SK-N-SH treated with all-trans-retinoic acid at 6 μM for 48 hours (cell line): ENCODE data around the gene PSAPL1.

Experiments
- ATAC-seq: fragments of 200-7000 bp; cut with Tn5 transposase; 3 replicates; pipeline ENCODE4 v1.9.1; 2020; ENCODE audit warnings: mild to moderate bottlenecking, moderate library complexity
- ARNTL ChIP-seq: fragments of 450-650 bp; formaldehyde crosslinking; IDR thresholded peaks from 2 replicates; pipeline ENCODE4 v1.5.0; 2020; ENCODE audit warnings: low read depth, mild to moderate bottlenecking, moderate library complexity, borderline replicate concordance
- BACH2 ChIP-seq: fragments of 250-450 bp; sonication (Bioruptor Pico); IDR thresholded peaks from 2 replicates; pipeline ENCODE4 v1.9.0; 2021; ENCODE audit warnings: mild to moderate bottlenecking, borderline replicate concordance
- CREB5 ChIP-seq: fragments of 250-450 bp; sonication (Bioruptor Pico); IDR thresholded peaks from 2 replicates; pipeline ENCODE4 v1.5.1; 2020; ENCODE audit warnings: low read depth, mild to moderate bottlenecking, moderate library complexity
- CSDC2 ChIP-seq: fragments of 250-450 bp; sonication (Bioruptor Pico); IDR thresholded peaks from 2 replicates; pipeline ENCODE4 v1.5.0; 2020; ENCODE audit warnings: mild to moderate bottlenecking, moderate library complexity
- ESRRG ChIP-seq: fragments of 250-450 bp; sonication (Bioruptor Pico); IDR thresholded peaks from 2 replicates; pipeline ENCODE4 v1.6.1; 2021; ENCODE audit warnings: mild to moderate bottlenecking
- GLIS3 ChIP-seq: fragments of 250-450 bp; sonication (Bioruptor Pico); IDR thresholded peaks from 2 replicates; pipeline ENCODE4 v1.5.0; 2020; ENCODE audit warnings: mild to moderate bottlenecking, moderate library complexity
- ISL1 ChIP-seq: fragments of 250-450 bp; sonication (Bioruptor Pico); IDR thresholded peaks from 2 replicates; pipeline ENCODE4 v2.1.2; 2022; ENCODE audit warnings: mild to moderate bottlenecking, moderate library complexity
- OSR1 ChIP-seq: fragments of 250-450 bp; sonication (Bioruptor Pico); IDR thresholded peaks from 2 replicates; pipeline ENCODE4 v1.8.0; 2022; ENCODE audit warnings: moderate library complexity, mild to moderate bottlenecking, inconsistent platforms
- POU6F1 ChIP-seq: fragments of 250-450 bp; sonication (Bioruptor Pico); IDR thresholded peaks from 2 replicates; pipeline ENCODE4 v1.8.0; 2021; ENCODE audit warnings: low read depth, mild to moderate bottlenecking, moderate library complexity, borderline replicate concordance
- PPARA ChIP-seq: fragments of 250-450 bp; sonication (Bioruptor Pico); IDR thresholded peaks from 2 replicates; pipeline ENCODE4 v1.5.0; 2020; ENCODE audit warnings: mild to moderate bottlenecking, borderline replicate concordance
- RARB ChIP-seq: fragments of 250-450 bp; sonication (Bioruptor Pico); IDR thresholded peaks from 2 replicates; pipeline ENCODE4 v1.8.0; 2021; ENCODE audit warnings: mild to moderate bottlenecking, moderate library complexity
- SNAI2 ChIP-seq: fragments of 250-450 bp; sonication (Bioruptor Pico); IDR thresholded peaks from 2 replicates; pipeline ENCODE4 v1.5.0; 2020; ENCODE audit warnings: mild to moderate bottlenecking, moderate library complexity
- TCF4 ChIP-seq: fragments of 250-450 bp; sonication (Bioruptor Pico); IDR thresholded peaks from 2 replicates; pipeline ENCODE4 v1.8.0; 2021; ENCODE audit warnings: mild to moderate bottlenecking, moderate library complexity, borderline replicate concordance
- TOX ChIP-seq: fragments of 250-450 bp; sonication (Bioruptor Pico); IDR thresholded peaks from 2 replicates; pipeline ENCODE4 v1.8.0; 2021; ENCODE audit warnings: mild to moderate bottlenecking, moderate library complexity, borderline replicate concordance
- TSHZ2 ChIP-seq: fragments of 250-450 bp; sonication (Bioruptor Pico); IDR thresholded peaks from 2 replicates; pipeline ENCODE4 v1.5.0; 2020; ENCODE audit warnings: mild to moderate bottlenecking, moderate library complexity
- ZC3H10 ChIP-seq: fragments of 250-450 bp; sonication (Bioruptor Pico); IDR thresholded peaks from 2 replicates; pipeline ENCODE4 v1.5.1; 2021; ENCODE audit warnings: mild to moderate bottlenecking, moderate library complexity
- ZFP30 ChIP-seq: fragments of 450-650 bp; formaldehyde crosslinking; IDR thresholded peaks from 2 replicates; pipeline ENCODE4 v1.5.0; 2022; ENCODE audit warnings: mild to moderate bottlenecking, moderate library complexity
- ZNF565 ChIP-seq: fragments of 450-650 bp; formaldehyde crosslinking; conservative IDR thresholded peaks from 2 replicates; pipeline ENCODE4 v1.5.0; 2020; ENCODE audit warnings: low read depth, mild to moderate bottlenecking, moderate library complexity
- ZNF70 ChIP-seq: fragments of 450-650 bp; formaldehyde crosslinking; IDR thresholded peaks from 2 replicates; pipeline ENCODE4 v1.5.0; 2020; ENCODE audit warnings: mild to moderate bottlenecking, moderate library complexity
- ZNF8 ChIP-seq: fragments of 450-650 bp; formaldehyde crosslinking; IDR thresholded peaks from 2 replicates; pipeline ENCODE4 v1.5.0; 2020; ENCODE audit warnings: mild to moderate bottlenecking, moderate library complexity
- TF ChIP-seq, protein P1 (sequence below): fragments of 250-450 bp; sonication (Bioruptor Pico); IDR thresholded peaks from 2 replicates; pipeline ENCODE4 v1.8.0; 2020; ENCODE audit warnings: mild to moderate bottlenecking, moderate library complexity, borderline replicate concordance
- TF ChIP-seq, protein P2 (sequence below): fragments of 250-450 bp; sonication (Bioruptor Pico); IDR thresholded peaks from 2 replicates; pipeline ENCODE4 v1.5.1; 2021; ENCODE audit warnings: mild to moderate bottlenecking, moderate library complexity

The PSAPL1 gene

DNA sequence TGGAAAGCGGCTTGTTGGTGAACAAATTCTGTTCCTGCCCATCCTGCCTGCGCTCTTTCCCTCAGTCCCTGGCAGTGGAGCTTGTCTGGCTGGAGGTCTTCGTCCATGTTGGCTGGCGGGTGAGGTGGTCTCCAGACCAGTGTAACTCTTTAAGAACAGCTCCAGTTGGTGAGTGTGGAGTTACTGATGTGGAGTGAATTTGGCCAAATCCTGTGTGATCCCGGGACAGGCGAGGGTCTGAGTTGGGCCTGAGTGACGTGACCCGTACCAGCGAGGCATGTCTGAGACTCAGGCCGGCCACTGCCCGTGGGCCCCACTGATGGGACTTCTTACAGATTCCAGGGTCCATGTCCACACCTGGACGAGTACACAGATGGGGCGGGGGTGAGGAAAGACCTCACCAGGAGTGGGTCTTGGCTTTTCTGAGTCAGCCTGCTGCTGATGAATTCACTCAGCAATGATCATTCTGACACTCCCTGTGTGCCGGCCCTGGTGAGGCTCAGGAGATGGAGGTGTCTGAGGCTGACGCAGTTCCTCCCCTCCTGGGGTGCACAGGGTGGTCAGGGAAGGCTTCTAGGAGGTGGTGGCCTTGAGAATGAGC is 45.5 kb downstream of the PSAPL1 start:
- TF ChIP-seq ISL1 (CRISPR knock-in tag) (no peak), ZFP30 (CRISPR knock-in tag) (no peak), ZNF70 (CRISPR knock-in tag) (no peak), TCF4 (no peak), POU6F1 (CRISPR knock-in tag) (no peak), TOX (CRISPR knock-in tag) (no peak), RARB (no peak), GLIS3 (CRISPR knock-in tag) (no peak), OSR1 (CRISPR knock-in tag) (no peak), ZNF565 (CRISPR knock-in tag) (no peak), ZNF8 (no peak), PPARA (no peak), SNAI2 (no peak), CSDC2 (CRISPR knock-in tag) (no peak), CREB5 (CRISPR knock-in tag) (no peak)
- TF ChIP-seq, protein P1, sequence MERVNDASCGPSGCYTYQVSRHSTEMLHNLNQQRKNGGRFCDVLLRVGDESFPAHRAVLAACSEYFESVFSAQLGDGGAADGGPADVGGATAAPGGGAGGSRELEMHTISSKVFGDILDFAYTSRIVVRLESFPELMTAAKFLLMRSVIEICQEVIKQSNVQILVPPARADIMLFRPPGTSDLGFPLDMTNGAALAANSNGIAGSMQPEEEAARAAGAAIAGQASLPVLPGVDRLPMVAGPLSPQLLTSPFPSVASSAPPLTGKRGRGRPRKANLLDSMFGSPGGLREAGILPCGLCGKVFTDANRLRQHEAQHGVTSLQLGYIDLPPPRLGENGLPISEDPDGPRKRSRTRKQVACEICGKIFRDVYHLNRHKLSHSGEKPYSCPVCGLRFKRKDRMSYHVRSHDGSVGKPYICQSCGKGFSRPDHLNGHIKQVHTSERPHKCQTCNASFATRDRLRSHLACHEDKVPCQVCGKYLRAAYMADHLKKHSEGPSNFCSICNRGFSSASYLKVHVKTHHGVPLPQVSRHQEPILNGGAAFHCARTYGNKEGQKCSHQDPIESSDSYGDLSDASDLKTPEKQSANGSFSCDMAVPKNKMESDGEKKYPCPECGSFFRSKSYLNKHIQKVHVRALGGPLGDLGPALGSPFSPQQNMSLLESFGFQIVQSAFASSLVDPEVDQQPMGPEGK (CRISPR knock-in tag): no peak
- ATAC-seq: no peak

GRCh38 chr4:7388627-7389026 is 46.1 kb downstream of the PSAPL1 start:
- TF ChIP-seq TSHZ2 (CRISPR knock-in tag) (no peak), SNAI2 (no peak), RARB (no peak), TCF4 (no peak), TOX (CRISPR knock-in tag) (no peak), ISL1 (CRISPR knock-in tag) (no peak)
- no peak for ATAC-seq

GRCh38 chr4:7387925-7388324 is 46.8 kb downstream of the PSAPL1 start:
- TF ChIP-seq CREB5 (CRISPR knock-in tag) (no peak), ZNF8 (no peak), ZFP30 (CRISPR knock-in tag) (no peak), GLIS3 (CRISPR knock-in tag) (no peak), RARB (no peak), CSDC2 (CRISPR knock-in tag) (no peak), ZNF70 (CRISPR knock-in tag) (no peak), POU6F1 (CRISPR knock-in tag) (no peak), BACH2 (CRISPR knock-in tag) (no peak), ZC3H10 (CRISPR knock-in tag) (no peak), ARNTL (CRISPR knock-in tag) (no peak), ESRRG (no peak), PPARA (no peak)
- TF ChIP-seq, protein P1 (CRISPR knock-in tag): no peak
- TF ChIP-seq, protein P2, sequence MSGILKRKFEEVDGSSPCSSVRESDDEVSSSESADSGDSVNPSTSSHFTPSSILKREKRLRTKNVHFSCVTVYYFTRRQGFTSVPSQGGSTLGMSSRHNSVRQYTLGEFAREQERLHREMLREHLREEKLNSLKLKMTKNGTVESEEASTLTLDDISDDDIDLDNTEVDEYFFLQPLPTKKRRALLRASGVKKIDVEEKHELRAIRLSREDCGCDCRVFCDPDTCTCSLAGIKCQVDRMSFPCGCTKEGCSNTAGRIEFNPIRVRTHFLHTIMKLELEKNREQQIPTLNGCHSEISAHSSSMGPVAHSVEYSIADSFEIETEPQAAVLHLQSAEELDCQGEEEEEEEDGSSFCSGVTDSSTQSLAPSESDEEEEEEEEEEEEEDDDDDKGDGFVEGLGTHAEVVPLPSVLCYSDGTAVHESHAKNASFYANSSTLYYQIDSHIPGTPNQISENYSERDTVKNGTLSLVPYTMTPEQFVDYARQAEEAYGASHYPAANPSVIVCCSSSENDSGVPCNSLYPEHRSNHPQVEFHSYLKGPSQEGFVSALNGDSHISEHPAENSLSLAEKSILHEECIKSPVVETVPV: no peak
- no peak for ATAC-seq
